ENCODE data around the gene CFAP74.

The CFAP74 gene

GRCh38 chr1:1955621-1956094, 47.9 kb downstream of the CFAP74 start:
- TF ChIP-seq CTCF (IDR thresholded peaks at IDR 0.05; ENCODE audit: control insufficient read depth, insufficient read depth, low read depth, low read length, missing control alignments) = no peak
- no peak for DNase-seq (ENCODE audit: low read depth)
- H3K4me3 ChIP-seq (ENCODE audit: control insufficient read depth, low read depth, low read length) = no peak overlapping the region

- DNase-seq (ENCODE audit: low read depth) = no peak
- no peak overlapping the region for H3K4me3 ChIP-seq (ENCODE audit: control insufficient read depth, low read depth, low read length)
- no peak for TF ChIP-seq CTCF (IDR thresholded peaks at IDR 0.05; ENCODE audit: control insufficient read depth, insufficient read depth, low read depth, low read length, missing control alignments)
Measured at GRCh38 chr1:1954831-1955441, 48.6 kb downstream of the CFAP74 start.

- no peak overlapping the region for H3K4me3 ChIP-seq (ENCODE audit: control insufficient read depth, low read depth, low read length)
- TF ChIP-seq CTCF (IDR thresholded peaks at IDR 0.05; ENCODE audit: control insufficient read depth, insufficient read depth, low read depth, low read length, missing control alignments) = no peak
- no peak for DNase-seq (ENCODE audit: low read depth)
Measured at GRCh38 chr1:1954015-1954414, 49.6 kb downstream of the CFAP74 start.

- H3K4me3 ChIP-seq (ENCODE audit: control insufficient read depth, low read depth, low read length) = no peak overlapping the region
- TF ChIP-seq CTCF (IDR thresholded peaks at IDR 0.05; ENCODE audit: control insufficient read depth, insufficient read depth, low read depth, low read length, missing control alignments) = no peak
- no peak for DNase-seq (ENCODE audit: low read depth)
Measured at GRCh38 chr1:1950940-1951339, 52.6 kb downstream of the CFAP74 start.

- TF ChIP-seq CTCF (IDR thresholded peaks at IDR 0.05; ENCODE audit: control insufficient read depth, insufficient read depth, low read depth, low read length, missing control alignments) = no peak
- H3K4me3 ChIP-seq (ENCODE audit: control insufficient read depth, low read depth, low read length) = no peak overlapping the region
- no peak for DNase-seq (ENCODE audit: low read depth)
Measured at GRCh38 chr1:1948783-1949182, 54.8 kb downstream of the CFAP74 start.

GRCh38 chr1:1947493-1947892, 56.1 kb downstream of the CFAP74 start:
- TF ChIP-seq CTCF (IDR thresholded peaks at IDR 0.05; ENCODE audit: control insufficient read depth, insufficient read depth, low read depth, low read length, missing control alignments) = no peak
- no peak overlapping the region for H3K4me3 ChIP-seq (ENCODE audit: control insufficient read depth, low read depth, low read length)
- no peak for DNase-seq (ENCODE audit: low read depth)
